Measurements from ENCODE around the gene PRR19. TPM values are rescaled to one million over a fixed set of nuclear protein-coding genes. Genes with fewer than 3 reads are reported as not detected.
"Not testable (repeated sequence)": the region's sequence is repeated elsewhere in the genome, so short reads cannot be mapped to it uniquely, and the experiment has no call there.

PRR19 gene
- polyA plus RNA-seq, 1 donor: 0.49 TPM

- DNase-seq (ENCODE audit: low read depth): no peak
Observed at GRCh38 chr19:42325896-42326771, 24.2 kb downstream of the PRR19 start.

GRCh38 chr19:42326969-42327368 lies 25.0 kb downstream of the PRR19 start:
- DNase-seq (ENCODE audit: low read depth): no peak

- DNase-seq (ENCODE audit: low read depth): no peak
Observed at GRCh38 chr19:42327381-42327780, 25.4 kb downstream of the PRR19 start.

GRCh38 chr19:42328106-42328505 lies 26.2 kb downstream of the PRR19 start:
- no peak for DNase-seq (ENCODE audit: low read depth)

GRCh38 chr19:42328854-42329253 lies 26.9 kb downstream of the PRR19 start:
- DNase-seq (ENCODE audit: low read depth): no peak

GRCh38 chr19:42330241-42330711 lies 28.3 kb downstream of the PRR19 start:
- no peak for DNase-seq (ENCODE audit: low read depth)

GRCh38 chr19:42331333-42331732 lies 29.4 kb downstream of the PRR19 start:
- not testable (repeated sequence) for DNase-seq (ENCODE audit: low read depth)

- DNase-seq (ENCODE audit: low read depth): no peak
Observed at GRCh38 chr19:42332059-42332458, 30.1 kb downstream of the PRR19 start.

- no peak for DNase-seq (ENCODE audit: low read depth)
Observed at GRCh38 chr19:42333018-42333417, 31.1 kb downstream of the PRR19 start.

- no peak for DNase-seq (ENCODE audit: low read depth)
Observed at GRCh38 chr19:42333975-42334696, 32.2 kb downstream of the PRR19 start.

GRCh38 chr19:42334697-42335373 lies 32.9 kb downstream of the PRR19 start:
- DNase-seq (ENCODE audit: low read depth): no peak

GRCh38 chr19:42335374-42335936 lies 33.5 kb downstream of the PRR19 start:
- DNase-seq (ENCODE audit: low read depth): no peak

- DNase-seq (ENCODE audit: low read depth): no peak
Observed at GRCh38 chr19:42335971-42336370, 34.0 kb downstream of the PRR19 start.

- DNase-seq (ENCODE audit: low read depth): not testable (repeated sequence)
Observed at GRCh38 chr19:42339126-42339860, 37.4 kb downstream of the PRR19 start.

- not testable (repeated sequence) for DNase-seq (ENCODE audit: low read depth)
Observed at GRCh38 chr19:42339922-42340321, 38.0 kb downstream of the PRR19 start.

- DNase-seq (ENCODE audit: low read depth): no peak
Observed at GRCh38 chr19:42343344-42344110, 41.6 kb downstream of the PRR19 start.

GRCh38 chr19:42344336-42344893 lies 42.5 kb downstream of the PRR19 start:
- DNase-seq (ENCODE audit: low read depth): no peak

GRCh38 chr19:42345191-42345812 lies 43.4 kb downstream of the PRR19 start:
- no peak for DNase-seq (ENCODE audit: low read depth)

GRCh38 chr19:42348211-42348610 lies 46.3 kb downstream of the PRR19 start:
- DNase-seq (ENCODE audit: low read depth): no peak
